ENCODE measurements around the gene NHS. TPM values are rescaled to one million over a fixed set of nuclear protein-coding genes. Genes with fewer than 3 reads are reported as not detected.
"Not testable (repeated sequence)": the region's sequence is repeated elsewhere in the genome, so short reads cannot be mapped to it uniquely, and the experiment has no call there.

NHS gene
- total RNA-seq, 1 donor from 2014 or later = 20.2 TPM

DNA sequence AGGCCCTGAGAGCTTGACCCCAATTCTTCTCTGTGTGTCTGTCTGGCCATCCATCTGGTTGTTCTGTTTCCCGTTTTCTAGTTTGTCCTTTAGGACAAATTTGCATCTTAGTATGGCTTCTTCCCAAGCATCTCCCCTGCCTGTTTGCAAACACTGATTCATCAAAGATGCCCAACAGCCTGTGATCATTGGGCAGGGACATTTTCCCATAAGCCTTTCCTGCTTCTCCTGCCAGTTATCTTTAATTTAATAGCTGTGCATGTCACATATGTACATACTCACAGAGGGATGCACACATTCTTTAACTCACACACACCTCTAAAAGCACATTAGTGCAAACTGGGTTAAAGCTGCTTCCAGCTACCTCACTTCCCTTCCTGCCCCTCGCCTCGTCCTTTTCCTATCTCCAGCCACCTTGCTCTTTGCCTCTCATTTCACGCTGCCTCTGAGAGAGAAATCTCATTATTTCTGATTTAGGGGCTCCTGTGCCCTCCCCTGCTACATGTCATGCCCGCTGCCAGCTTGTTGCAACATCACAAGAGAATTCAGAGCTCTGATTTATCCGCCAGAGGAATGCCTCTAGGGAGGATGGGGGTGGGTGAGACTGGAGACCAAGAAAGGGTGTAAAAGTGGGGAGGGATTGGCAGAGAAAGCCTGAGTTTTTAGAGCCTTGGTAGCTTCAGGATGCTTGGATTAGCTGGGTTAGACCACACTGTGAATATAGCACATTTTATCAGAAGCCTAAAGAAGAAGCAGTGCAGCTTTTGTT, 100.6 kb downstream of the NHS start:
- DNase-seq (ENCODE audit: low spot score) (no peak), ATAC-seq (peak; percentile 30)
- intact Hi-C loops (cut with DNase I) = no loop called here

DNA sequence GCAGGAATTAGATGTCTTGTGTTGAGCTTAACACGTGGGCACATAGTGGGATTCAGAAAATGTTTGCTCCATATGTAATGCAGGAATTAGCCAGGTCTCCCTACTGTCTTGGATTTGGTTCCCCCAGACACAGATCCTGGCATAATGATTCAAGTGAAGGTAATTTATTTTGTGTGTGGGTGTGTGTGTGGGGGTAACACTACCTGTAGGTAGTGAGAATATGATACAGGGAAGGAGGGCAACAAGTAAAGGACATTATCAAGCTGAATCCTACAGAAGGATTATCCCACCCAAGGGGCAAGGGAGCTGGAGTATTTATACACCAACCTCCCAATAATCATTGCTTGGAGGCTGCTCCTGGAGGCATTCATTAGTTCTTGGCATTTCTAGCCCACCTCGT, 101.4 kb downstream of the NHS start:
- ATAC-seq = no peak
- no peak for DNase-seq (ENCODE audit: low spot score)
- intact Hi-C loops (cut with DNase I) = no loop called here

DNA sequence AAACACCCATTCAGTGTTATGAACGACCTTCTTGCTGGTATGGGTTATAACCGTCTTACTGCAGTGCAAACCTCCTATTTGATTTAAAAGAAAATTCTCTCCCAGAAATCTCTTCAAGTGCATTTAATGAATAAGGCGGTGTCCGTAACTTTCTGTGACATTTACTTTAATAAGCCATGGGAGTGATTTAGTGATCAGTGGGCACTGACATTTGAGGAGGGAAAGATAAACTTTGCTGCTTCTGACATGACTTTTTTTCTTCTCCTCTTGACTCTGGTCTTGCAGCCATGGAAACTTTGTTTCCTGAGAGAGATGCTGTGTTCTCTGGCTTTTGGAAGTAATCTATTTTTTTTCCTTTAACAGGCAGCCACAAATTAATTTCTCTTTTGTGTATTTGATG, 106.1 kb downstream of the NHS start:
- intact Hi-C loops (cut with DNase I) = no loop called here
- DNase-seq (ENCODE audit: low spot score) = no peak
- no peak for ATAC-seq

DNA sequence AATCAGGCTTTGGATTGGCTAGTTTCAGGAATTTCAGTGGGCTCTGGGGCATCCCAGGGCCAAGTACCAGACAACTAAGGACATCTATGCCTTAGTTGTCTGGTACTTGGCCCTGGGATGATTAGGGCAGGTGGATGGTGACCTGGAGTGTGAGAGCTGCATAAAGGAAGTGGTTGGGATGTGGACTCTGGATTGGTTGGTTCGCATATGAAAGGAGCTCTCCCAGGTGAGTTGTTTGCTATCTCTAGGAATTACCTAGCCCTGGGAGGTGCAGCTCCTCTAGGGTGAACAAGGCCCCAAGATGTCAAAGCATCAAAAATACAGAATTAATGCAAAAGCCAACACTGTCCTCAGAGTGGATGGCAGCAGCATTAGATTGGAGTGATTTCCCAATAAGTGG, 109.6 kb downstream of the NHS start:
- DNase-seq (ENCODE audit: low spot score) (no peak), ATAC-seq (no peak)
- intact Hi-C loops (cut with DNase I) = no loop called here

DNA sequence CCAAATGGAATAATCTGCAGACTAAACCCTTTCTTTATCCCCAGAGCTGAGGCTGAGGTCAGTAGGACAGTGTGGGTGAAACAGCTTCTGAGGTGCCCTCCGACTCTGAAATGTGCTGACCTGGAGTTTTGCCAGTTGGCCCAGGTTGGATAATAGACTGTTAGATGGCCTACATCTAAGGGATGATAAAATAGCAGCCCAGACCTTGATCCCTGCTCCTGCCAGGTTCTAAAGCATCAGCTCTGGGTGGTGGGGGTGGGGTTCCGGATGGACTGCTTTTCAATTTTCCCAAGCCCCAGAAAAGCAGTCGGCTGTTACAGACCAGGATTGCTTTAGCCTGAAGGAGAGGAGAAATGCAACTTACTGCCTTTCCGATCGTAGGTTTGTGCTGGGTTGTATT, 110.4 kb downstream of the NHS start:
- no peak for DNase-seq (ENCODE audit: low spot score)
- intact Hi-C loops (cut with DNase I) = no loop called here
- no peak for ATAC-seq

DNA sequence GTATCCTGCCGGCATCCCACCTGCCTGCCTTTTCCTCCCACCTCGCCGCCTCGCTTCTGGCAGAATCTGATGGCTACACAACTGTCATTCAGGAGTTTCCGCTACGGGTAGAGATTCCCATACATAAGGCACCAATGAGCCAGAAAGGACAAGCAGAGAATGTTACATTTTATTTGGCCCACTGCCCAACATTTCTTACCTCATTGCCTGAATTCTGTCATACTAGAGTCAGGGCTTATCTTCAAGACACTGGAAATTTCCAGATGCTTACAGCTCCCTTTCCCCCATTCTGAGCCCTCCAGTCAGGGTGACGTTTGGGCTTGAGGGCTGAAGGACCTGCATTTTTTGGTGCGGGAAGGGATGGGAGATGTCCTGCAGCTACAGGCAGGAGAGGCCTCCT, 113.0 kb downstream of the NHS start:
- intact Hi-C loops (cut with DNase I) = no loop called here
- ATAC-seq (no peak), DNase-seq (ENCODE audit: low spot score) (no peak)

DNA sequence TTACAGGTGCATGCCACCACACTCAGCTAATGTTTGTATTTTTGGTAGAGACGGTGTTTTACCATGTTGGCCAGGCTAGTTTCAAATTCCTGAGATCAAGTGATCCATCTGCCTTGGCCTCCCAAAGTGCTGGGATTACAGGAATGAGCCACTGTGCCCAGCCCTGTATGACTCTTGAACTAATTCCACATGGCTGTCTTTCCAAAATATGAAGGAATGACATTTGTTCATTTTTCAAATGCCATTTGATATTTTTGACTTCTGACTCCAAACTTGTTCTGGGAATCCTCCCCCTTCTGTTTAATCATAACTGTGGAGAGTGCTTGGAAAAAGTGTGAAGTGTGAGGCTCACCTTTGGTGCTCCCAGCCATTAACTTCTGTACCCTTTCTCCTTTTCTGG, 119.2 kb downstream of the NHS start:
- intact Hi-C loops (cut with DNase I) = no loop called here
- no peak for ATAC-seq

DNA sequence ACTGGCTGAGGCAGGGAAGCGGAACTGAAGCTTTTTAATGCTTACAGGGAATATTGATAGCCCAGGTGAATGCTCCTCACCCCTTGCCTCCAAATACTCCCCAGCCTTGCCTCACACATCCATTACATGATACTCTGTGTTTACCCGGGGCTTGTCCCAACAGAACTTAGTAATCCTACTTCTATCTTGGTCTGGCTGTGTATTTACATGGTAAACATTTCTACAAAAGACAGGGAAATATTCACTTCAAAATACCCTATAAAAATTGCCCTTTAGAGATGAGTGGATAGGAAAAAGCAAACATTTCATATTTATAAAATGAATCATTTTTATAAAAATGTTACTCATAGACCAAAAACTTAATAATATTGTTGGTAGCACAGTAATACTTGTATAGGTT, 120.1 kb downstream of the NHS start:
- no peak for ATAC-seq
- no peak for DNase-seq (ENCODE audit: low spot score)
- intact Hi-C loops (cut with DNase I) = no loop called here

More for the DNA sequence above, 119.2 kb downstream of the NHS start:
- no peak for DNase-seq (ENCODE audit: low spot score)

DNA sequence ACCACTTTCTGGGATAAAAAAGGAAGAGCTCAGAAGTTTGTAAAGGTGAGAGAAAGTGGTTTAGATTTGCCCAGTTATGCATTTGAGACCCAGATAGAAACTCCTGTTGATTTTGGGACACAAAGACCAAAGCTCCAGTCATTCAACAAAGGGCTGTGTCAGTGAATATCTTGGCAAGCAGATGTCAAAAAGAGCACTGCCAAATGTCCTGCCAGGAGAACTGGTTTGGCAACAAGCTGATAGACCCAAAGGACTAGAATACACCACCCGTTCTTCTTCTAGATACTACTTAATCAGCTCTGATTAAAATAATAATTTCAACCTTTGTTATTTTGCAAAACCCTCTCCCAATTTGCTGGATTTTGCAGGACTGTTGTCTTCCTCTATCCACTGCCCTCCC, 121.4 kb downstream of the NHS start:
- DNase-seq (ENCODE audit: low spot score) = no peak
- no peak for ATAC-seq
- intact Hi-C loops (cut with DNase I) = no loop called here

DNA sequence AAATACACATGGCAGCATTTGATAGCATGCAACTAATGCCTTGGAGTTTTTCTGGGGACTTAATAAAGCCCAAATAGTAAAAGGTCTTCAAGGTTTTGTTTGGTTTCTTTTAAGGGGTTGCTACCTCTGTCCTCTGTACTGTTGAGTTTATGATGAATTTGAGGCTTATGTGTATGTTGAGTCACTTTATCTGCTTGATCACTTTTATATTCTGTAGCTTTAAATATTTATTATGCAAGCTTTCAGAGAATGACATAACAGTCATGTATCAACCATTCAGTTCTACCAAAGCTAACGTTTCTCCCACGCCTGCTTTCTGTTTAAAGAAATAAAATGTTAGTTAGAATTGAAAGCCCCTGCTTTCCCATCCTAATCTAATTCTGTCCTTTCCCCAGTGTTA, 122.2 kb downstream of the NHS start:
- ATAC-seq (no peak), DNase-seq (ENCODE audit: low spot score) (no peak)
- intact Hi-C loops (cut with DNase I) = no loop called here

DNA sequence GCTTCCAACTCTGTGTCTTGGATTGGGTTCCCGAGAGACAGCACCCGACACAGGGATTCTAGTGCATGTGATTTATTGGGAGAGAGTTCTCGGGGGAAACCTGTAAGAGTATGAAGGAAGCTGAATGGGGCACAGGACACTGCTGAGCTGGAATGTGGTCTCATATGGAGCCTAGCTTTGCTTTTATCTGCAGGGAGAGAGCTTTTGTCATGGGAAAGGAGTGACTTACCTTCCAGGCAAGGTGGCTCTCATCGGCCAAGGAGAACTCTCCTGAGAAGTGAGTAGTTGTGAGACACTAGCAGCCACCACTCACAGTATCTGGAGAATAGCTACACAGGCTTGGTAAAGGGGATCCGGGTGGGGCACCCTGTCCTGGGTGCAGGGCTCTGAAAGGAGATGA, 124.5 kb downstream of the NHS start:
- intact Hi-C loops (cut with DNase I) = no loop called here

DNA sequence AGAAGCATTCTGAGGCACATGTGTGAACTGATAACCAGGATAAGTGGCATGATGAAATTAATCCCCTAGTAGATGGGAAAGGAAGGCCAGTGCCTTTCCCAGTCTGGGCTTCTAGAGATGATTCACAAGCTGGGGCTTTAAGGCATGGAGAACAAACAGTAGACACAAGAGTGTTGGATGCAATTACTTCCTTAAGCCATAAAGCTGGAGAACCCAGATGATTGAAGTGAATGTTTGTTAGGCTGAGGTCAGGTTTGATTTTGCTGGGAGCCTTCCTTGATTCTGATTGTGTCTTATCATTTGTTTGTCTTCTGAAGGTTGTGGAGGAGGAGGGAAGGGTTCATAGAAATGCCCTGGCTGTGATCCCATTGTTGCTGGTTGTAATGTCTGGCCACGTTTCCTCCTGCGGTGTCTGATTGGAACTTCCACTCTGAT, 125.2 kb downstream of the NHS start:
- no peak for ATAC-seq
- no peak for DNase-seq (ENCODE audit: low spot score)
- intact Hi-C loops (cut with DNase I) = no loop called here

More for the DNA sequence above, 124.5 kb downstream of the NHS start:
- DNase-seq (ENCODE audit: low spot score) (no peak), ATAC-seq (no peak)

DNA sequence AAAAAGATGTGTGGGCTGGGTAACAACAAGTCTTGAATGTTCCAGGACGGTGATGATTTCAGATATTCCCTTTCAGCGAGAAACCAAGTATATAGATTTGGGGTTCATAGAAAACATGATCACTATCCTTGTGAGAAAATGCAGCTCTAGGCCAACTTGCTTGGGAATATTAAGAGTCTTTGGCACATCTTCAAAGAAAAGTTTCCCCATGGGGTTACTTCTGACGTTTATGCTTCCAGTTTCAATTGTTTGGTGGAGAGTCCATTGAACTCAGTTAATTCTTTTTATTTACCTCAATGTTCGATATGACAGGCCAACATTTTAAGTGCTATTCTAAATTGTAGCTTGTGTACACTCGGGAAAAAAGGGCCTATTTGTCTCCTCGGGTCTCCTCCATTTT, 126.7 kb downstream of the NHS start:
- intact Hi-C loops (cut with DNase I) = no loop called here
- no peak for DNase-seq (ENCODE audit: low spot score)
- ATAC-seq = no peak

DNA sequence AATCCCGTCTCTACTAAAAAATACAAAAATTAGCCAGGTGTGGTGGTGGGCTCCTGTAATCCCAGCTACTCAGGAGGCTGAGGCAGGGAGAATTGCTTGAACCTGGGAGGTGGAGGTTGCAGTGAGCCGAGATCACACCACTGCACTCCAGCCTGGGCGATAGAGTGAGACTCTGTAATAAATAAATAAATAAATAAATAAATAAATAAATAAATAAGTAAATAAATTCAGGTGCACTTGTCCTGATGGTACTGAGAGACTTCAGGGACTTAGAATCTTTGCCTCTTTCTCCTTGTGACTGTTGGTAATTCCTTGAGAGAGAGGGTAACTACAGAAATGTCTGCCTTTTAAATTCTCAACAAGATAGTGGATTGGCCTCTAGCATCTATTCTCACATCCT, 131.4 kb downstream of the NHS start:
- ATAC-seq; DNase-seq (ENCODE audit: low spot score); intact Hi-C loops (cut with DNase I): not testable (repeated sequence)

DNA sequence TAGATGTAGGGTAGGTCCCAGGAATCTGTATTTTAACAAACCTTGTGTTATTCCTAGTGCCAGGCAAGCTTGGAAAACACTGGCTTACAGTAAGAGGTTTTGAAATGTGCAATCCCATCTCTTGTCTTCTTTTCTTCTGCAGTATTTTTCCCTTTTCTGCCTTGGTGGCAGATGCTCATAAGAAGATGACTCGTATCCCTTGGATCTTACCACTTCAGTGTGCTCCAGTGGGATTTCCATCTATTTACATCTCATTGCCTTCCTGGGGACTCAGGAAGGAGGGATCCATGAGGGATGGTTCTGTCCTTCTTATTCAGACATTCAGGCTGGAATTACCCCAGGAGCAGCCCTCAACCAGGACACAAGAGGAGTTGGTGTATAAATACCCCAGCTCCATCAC, 136.6 kb downstream of the NHS start:
- ATAC-seq = no peak
- no peak for DNase-seq (ENCODE audit: low spot score)
- intact Hi-C loops (cut with DNase I) = no loop called here

DNA sequence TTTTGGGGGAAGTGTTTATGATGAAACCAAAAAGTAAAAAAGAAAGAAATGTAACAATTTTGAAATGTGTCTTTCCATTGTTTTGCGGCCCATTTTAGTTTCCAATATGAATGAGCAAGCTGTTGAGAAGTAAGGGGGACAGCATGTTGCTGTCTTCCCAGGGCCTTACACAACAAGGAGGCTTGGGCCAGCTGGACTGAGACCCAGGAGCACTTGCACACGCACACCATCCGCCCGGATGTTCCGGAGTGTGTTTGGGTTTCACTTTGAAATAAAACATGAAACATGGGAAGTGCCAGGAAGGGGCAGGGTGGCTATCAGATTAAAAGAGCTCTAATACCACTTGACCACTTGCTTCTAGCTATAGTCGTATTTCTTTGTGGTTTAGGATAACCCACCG, 144.4 kb downstream of the NHS start:
- peak; percentile 66 for DNase-seq (ENCODE audit: low spot score)
- ATAC-seq = peak; percentile 95
- intact Hi-C loops (cut with DNase I) = no loop called here

DNA sequence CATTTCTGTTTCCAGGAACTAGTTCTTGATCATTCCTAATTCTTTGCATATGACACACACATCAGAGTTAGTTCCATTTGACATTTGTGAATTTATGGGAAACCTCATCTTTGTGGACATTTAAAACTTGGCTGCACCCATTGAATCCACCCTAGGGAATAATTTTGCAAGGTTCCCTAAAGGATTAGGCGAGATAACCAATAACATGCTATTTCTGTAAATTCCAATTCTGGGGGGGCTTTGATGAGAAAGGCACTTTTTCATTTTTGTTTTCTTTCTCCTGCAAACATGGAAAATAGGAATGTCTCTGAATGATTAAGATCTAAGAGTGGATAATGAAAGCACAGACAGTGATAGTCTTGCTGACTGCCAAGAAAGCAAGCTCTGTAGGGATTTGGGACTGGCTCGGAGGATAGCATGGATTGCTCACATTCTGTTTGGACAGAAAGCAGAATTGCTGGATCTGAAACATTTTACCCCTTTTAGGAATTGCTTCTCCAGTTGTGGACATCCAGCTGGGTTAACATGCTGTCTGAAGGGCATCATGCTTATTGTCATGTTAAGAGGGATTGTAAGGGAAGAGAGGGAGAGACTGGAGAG, 145.1 kb downstream of the NHS start:
- intact Hi-C loops (cut with DNase I) = no loop called here
- peak; percentile 83 for ATAC-seq
- no peak for DNase-seq (ENCODE audit: low spot score)

DNA sequence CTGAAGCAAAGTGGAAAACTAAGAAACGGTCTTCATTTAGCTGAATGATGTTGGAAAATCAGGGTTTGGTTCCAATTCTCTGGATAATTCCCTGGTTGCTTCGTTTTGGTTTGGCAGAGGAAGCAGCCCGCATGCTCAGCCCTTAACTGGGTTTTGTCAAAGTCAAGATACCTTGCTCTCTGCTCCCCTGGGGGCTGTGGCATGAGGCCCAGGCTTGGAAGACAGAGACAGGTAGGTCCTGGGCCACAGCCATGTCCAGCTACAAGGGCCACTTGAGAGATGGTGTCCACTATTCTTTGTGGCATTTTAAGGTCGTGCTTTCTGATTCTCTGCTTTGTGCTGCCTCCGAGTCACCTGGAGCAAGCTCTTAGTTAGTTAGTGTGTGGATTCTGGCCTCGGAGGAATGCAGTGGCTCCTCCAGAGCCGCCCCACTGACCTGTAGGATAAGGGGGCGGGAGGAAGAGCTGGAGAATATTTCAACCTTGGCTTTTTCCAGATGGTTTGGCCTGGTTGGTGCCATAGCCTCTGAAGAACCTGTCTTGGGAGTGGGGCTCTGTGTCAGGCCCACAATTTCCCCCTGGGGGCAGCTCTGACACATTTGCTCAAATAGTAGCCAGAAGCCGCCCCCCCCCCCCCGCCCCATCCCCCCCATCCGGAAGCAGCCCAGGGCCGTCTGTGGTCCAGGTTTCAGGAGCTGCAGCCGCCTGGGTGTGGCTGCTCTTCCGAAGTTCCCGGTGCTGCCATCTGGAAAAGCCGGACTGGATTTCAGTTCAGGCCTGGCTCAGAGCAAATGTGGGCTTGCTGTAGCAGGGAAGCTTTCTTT, 147.1 kb downstream of the NHS start:
- ATAC-seq (no peak), DNase-seq (ENCODE audit: low spot score) (no peak)
- intact Hi-C loops (cut with DNase I) = no loop called here

DNA sequence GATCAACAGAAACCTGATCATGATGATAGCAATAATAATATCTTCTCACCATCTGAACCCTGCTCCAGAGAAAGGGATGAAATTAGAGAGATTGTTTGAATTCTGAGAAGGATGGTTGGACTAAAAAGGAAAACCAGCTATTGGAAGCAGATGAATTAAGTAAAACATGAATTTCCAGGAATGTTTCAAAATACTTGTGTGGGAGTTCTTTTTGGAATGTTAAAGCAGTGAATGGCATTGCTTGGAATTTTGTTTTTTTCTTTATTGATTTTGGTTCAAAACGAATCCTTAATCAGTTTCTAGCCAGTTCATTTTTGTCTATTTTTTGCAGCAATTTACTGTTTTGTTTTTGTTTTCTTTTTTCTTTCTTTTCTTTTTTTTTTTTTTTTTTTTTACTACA, 150.3 kb downstream of the NHS start:
- ATAC-seq (no peak), DNase-seq (ENCODE audit: low spot score) (no peak)
- intact Hi-C loops (cut with DNase I) = no loop called here

Data from sciatic nerve (tissue), 2 donors.